Measurements from ENCODE around the gene MRPL40. TPM values are rescaled to one million over a fixed set of nuclear protein-coding genes. Genes with fewer than 3 reads are reported as not detected.

MRPL40 gene
- total and polyA plus RNA-seq, 8 donors: 10.4 to 32.0 (median 14.8) TPM

GRCh38 chr22:19466848-19467752, 34.8 kb downstream of the MRPL40 start:
- no peak for ATAC-seq
- DNase-seq: no peak
- Histone ChIP-seq H3K36me3 (peaks cover 4 to 82% (median 36%) of the 10 kb centered on the region in 3 donors), H3K4me1 (no peaks in the 10 kb centered on the region), H3K27ac (no peak overlapping the region), H3K27me3 (no peaks in the 10 kb centered on the region), H3K9me3 (no peaks in the 10 kb centered on the region), H3K4me3 (no peak overlapping the region)
- no peak for TF ChIP-seq CTCF (IDR thresholded peaks at IDR 0.05)
- intact Hi-C loops (cut with DNase I): no loop called here
- no peak for FAIRE-seq
- 92 to 97% methylated on average over 9 of the region's 9 CpGs for WGBS, 2 donors

DNA sequence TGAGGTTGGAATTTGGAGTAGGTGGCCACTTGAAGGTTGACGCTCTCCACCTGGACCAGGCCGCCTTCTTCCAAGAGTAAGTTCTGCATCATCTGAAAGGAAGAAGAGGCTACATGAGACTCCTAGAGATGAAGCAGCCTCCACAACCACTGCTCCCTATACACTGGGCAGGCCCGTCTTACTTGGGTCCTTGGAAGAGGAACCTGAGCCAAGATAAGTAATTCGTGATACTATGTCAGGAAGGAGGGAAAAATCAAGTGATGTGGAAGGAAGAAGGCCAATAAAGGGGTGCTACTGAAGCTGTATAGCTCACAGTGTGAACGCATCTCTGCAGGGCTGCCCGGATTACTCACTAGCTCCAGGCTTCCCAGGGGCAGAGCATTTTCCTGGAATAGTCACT, 35.6 kb downstream of the MRPL40 start:
- intact Hi-C loops (cut with DNase I): no loop called here
- WGBS, 2 donors: 91 to 94% methylated on average over 6 of the region's 6 CpGs
- FAIRE-seq (no peak), DNase-seq (no peak), ATAC-seq (no peak)
- peaks cover 4 to 83% (median 36%) of the 10 kb centered on the region in 3 donors for H3K36me3 ChIP-seq
- H3K4me1 ChIP-seq: no peaks in the 10 kb centered on the region
- no peaks in the 10 kb centered on the region for H3K27me3 ChIP-seq
- H3K4me3 ChIP-seq: no peak overlapping the region
- H3K9me3 ChIP-seq: no peaks in the 10 kb centered on the region
- no peak for TF ChIP-seq CTCF (IDR thresholded peaks at IDR 0.05)
- H3K27ac ChIP-seq: no peak overlapping the region

DNA sequence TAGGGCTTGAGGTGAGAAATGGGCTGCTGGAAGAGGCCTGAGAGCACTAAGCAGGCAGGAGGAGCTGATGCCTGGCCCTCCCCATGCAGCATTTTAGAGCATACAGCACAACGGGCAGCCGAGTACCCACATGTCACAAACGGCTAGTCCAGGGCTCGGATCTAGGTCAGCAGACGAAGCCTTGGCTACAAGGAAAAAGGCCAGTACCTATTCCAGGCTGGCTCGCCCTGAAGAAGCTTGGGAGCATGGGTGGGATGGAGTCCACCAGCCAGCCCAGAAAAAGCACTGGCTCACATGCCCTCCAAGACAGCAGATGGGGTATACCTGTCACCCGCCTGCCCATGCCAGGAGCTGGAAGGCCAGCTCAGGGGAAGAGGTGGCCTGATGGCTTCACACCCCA, 37.1 kb downstream of the MRPL40 start:
- Histone ChIP-seq H3K36me3 (peaks cover 4 to 76% (median 36%) of the 10 kb centered on the region in 3 donors), H3K9me3 (no peaks in the 10 kb centered on the region), H3K27me3 (no peaks in the 10 kb centered on the region), H3K27ac (no peak overlapping the region), H3K4me3 (no peak overlapping the region), H3K4me1 (no peaks in the 10 kb centered on the region)
- FAIRE-seq: no peak
- intact Hi-C loops (cut with DNase I): no loop called here
- DNase-seq: no peak
- no peak for TF ChIP-seq CTCF (IDR thresholded peaks at IDR 0.05)
- ATAC-seq: no peak
- WGBS, 2 donors: 90 to 93% methylated on average over 7 of the region's 7 CpGs

DNA sequence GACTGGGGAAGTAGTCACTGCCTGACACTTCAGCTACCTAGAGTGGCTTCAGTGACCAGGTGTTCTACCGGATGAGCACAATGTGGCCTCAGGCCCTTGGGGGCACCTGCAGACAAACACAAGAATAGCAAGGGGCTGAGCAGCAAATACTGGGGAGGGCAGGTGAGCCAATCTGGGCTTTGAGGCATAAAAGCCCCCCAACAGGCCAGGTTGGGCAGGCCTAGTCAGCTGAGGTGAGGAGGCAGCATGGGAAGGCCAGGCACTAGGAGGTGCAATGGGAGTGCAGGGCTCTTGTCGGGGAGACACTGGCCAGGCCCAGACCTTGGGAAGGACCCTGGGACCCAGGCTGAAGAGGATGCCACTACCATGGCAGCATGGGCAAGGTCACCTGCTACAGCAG, 37.7 kb downstream of the MRPL40 start:
- FAIRE-seq (no peak), DNase-seq (peak in 1 of 6 donors; percentile 41), ATAC-seq (no peak)
- Histone ChIP-seq H3K27me3 (no peaks in the 10 kb centered on the region), H3K4me1 (no peaks in the 10 kb centered on the region), H3K9me3 (no peaks in the 10 kb centered on the region), H3K27ac (no peak overlapping the region), H3K36me3 (peaks cover 4 to 70% (median 36%) of the 10 kb centered on the region in 3 donors), H3K4me3 (no peak overlapping the region)
- no peak for TF ChIP-seq CTCF (IDR thresholded peaks at IDR 0.05)
- intact Hi-C loops (cut with DNase I): no loop called here
- WGBS, 2 donors: 97 to 99% methylated on average over 2 of the region's 2 CpGs

DNA sequence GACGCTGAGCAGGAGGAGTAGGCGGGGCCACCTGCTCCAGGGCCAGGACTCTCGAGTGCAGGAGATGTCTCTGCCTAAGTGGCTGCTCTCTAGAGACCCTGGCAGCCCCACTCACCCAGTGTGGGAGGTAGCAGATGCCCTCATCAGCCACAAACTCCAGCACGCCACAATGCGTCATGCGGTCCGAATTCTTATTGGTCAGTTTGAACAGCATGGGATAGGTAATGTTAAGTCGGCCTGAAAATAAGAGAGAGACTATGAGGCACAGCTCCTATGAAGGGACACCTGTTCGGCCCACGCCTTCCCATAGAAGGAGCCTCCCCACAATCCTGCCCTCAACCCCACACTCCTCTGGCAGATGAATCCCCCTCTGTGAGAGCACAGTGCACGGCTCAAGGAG, 39.2 kb downstream of the MRPL40 start:
- peaks cover 4 to 56% (median 36%) of the 10 kb centered on the region in 3 donors for H3K36me3 ChIP-seq
- no peak for FAIRE-seq
- intact Hi-C loops (cut with DNase I): no loop called here

More for the DNA sequence above, 39.2 kb downstream of the MRPL40 start:
- Histone ChIP-seq H3K4me3 (no peak overlapping the region), H3K9me3 (no peaks in the 10 kb centered on the region), H3K27ac (no peak overlapping the region), H3K4me1 (no peaks in the 10 kb centered on the region), H3K27me3 (no peaks in the 10 kb centered on the region)
- no peak for TF ChIP-seq CTCF (IDR thresholded peaks at IDR 0.05)
- ATAC-seq (no peak), DNase-seq (no peak)
- 87 to 92% methylated on average over 11 of the region's 11 CpGs for WGBS, 2 donors
